Mucosa of stomach (tissue), 1 donor: Measurements from ENCODE around the gene SLC6A6.

Experiments used
- H3K27me3 ChIP-seq: one replicate; pipeline ENCODE4 v1.7.0; 2013; ENCODE audit warnings: mild to moderate bottlenecking, low read length; ENCODE audit not compliant: control insufficient read depth, insufficient read depth
- H3K36me3 ChIP-seq: one replicate; pipeline ENCODE4 v1.7.0; 2013; ENCODE audit warnings: low read length; ENCODE audit not compliant: control insufficient read depth, insufficient read depth
- H3K4me1 ChIP-seq: one replicate; pipeline ENCODE4 v1.7.0; 2013; ENCODE audit warnings: mild to moderate bottlenecking, low read length; ENCODE audit not compliant: control insufficient read depth, insufficient read depth
- H3K4me3 ChIP-seq: one replicate; pipeline ENCODE4 v1.7.0; 2013; ENCODE audit warnings: low read length
- H3K9ac ChIP-seq: one replicate; pipeline ENCODE4 v1.7.0; 2013; ENCODE audit warnings: mild to moderate bottlenecking, low read length, moderate library complexity
- H3K9me3 ChIP-seq: one replicate; pipeline ENCODE4 v1.7.0; 2013; ENCODE audit warnings: mild to moderate bottlenecking, low read length, moderate library complexity; ENCODE audit not compliant: control insufficient read depth
- donor health status: Pancreatic carcinoma.

SLC6A6 gene

DNA sequence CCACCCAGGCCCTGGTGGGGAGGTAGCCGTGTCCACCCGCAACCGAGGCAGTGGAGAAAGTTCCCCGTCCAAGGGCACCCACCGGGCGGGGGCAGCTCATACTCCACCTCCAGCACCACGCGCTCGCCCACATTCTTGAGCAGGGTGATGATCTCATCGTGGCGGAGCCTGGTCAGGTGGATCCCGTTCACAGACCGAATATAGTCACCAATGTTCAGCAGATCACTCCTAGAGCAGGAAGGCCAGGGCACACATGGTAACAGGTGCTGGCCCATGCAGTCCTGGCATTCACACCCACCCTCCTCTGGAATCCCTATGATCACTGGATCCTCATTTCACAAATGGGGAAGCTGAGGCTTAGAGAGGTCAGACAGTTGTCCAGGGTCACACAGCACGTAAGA is 121.9 kb downstream of the SLC6A6 start:
- H3K4me3 ChIP-seq: no peak overlapping the region
- H3K4me1 ChIP-seq: peaks cover 8% of the 10 kb centered on the region
- H3K36me3 ChIP-seq: no peaks in the 10 kb centered on the region
- no peak overlapping the region for H3K9ac ChIP-seq
- H3K27me3 ChIP-seq: no peaks in the 10 kb centered on the region
- H3K9me3 ChIP-seq: no peaks in the 10 kb centered on the region

DNA sequence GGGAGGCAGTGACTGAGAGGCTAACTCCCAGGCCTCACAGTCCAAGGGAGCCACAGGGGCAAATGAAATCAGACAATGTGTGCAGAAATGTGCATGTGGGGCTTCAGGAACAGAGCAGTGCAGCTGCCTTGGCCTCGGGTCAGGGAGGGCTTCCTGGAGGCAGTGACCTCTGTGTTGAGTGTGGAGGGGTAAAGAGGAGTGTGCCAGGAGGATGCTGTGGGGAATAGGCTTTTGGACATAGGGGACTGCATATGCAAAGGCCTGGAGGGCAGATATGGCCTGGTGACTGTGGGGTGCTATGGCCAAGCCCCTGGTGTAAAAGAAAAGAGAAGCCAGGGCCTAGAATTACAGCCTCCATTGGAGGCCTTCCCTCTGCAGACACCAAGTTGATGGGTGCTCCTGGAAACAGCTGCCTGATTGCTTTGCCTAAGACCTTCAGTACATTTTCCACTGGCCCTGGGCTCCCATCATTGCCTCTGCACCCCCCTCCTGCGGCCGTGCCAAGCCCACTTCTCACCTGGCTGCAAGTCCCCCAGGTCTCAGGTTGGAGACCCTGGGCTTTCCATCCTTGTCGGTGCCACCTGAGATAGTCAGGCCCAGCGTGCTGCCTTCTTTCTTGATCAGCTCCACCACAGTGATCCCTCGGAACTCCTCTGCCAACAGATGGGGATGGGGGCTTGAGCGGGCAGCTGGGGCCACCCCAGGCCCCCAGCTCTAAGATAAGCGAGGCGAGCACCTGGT is 122.7 kb downstream of the SLC6A6 start:
- no peak overlapping the region for H3K4me3 ChIP-seq
- H3K36me3 ChIP-seq: no peaks in the 10 kb centered on the region
- no peak overlapping the region for H3K9ac ChIP-seq
- no peaks in the 10 kb centered on the region for H3K27me3 ChIP-seq
- peaks cover 8% of the 10 kb centered on the region for H3K4me1 ChIP-seq
- no peaks in the 10 kb centered on the region for H3K9me3 ChIP-seq

DNA sequence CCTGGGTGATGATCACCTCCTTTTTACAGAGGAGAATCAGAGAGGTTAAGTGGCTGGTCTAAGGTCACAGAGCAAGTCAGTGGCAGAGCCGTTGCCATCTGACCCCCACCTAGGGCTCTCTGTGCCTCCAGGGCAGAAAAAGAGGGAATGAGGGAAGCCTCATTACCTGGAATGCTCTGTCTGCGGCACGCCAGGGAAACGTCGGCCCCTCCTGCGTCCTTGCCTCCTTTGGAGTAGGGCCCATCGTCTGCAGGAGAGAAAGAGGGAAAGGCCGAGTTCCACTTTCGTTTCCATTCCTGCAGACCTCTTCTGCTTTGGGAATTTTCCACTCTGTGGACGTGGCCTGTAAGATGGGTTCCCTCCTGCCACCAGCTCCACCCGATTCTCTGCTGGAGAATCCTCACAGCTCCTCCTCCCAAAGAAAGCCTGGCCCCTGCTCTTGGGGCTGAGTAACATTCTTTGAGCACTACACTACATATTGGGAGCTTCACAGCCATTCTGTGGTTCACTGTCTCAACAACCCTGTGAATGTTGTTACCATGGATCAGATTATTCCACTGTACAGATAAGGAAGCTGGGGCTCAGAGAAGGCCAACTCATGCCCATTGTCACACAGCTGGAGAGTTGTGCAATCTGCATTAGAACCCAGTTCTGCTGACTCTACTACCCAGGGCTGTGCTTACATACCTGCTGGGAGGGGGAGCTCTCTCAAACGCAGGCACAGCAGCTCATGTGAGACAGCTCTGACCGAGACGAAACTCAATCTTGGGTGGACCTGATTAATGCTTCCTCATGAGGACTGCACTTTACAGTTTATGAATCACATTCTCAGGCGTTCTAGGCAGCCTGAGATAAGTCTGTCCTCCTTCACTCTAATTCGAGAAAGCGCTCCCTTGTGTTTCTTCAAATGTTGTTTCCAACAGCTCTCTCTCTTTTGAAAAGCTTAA is 123.6 kb downstream of the SLC6A6 start:
- H3K27me3 ChIP-seq: no peaks in the 10 kb centered on the region
- peaks cover 8% of the 10 kb centered on the region for H3K4me1 ChIP-seq
- H3K4me3 ChIP-seq: no peak overlapping the region
- no peaks in the 10 kb centered on the region for H3K9me3 ChIP-seq
- no peak overlapping the region for H3K9ac ChIP-seq
- no peaks in the 10 kb centered on the region for H3K36me3 ChIP-seq

GRCh38 chr3:14528081-14528480 is 125.7 kb downstream of the SLC6A6 start:
- Histone ChIP-seq H3K9me3 (no peaks in the 10 kb centered on the region), H3K4me3 (no peak overlapping the region), H3K4me1 (peaks cover 27% of the 10 kb centered on the region), H3K9ac (no peak overlapping the region), H3K27me3 (no peaks in the 10 kb centered on the region), H3K36me3 (no peaks in the 10 kb centered on the region)

DNA sequence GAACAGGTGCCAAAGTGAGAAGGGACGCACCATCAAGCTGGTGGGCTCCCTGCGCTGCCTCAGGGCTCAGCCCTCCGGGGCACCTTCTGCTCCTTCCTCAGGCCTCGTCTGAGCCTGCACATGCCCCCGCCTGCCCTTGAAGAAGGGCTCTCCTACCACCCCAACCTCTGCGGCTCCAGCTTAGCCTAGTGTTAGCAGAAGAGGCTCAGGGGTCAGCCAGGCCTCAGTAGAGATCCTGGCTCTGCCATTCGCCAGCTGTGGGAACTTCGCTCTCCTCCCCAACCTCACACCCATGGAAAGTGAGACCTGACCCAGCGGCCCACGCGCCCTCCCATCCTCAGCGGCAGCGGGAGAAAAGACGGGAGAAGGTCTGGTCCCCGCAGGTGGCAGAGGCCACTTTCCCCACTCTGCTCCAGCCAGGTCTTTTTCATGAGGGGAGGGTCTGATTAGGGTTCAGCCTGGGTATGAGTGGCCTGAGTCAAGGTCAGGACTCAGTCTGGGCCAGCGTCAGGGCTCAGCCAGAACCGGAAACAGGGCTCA is 129.5 kb downstream of the SLC6A6 start:
- Histone ChIP-seq H3K9ac (peak overlapping the region; percentile 25), H3K36me3 (no peaks in the 10 kb centered on the region)

GRCh38 chr3:14532691-14533456 is 130.5 kb downstream of the SLC6A6 start:
- Histone ChIP-seq H3K9ac (peak overlapping the region; percentile 31), H3K4me1 (peaks cover 44% of the 10 kb centered on the region), H3K27me3 (no peaks in the 10 kb centered on the region), H3K36me3 (no peaks in the 10 kb centered on the region), H3K9me3 (no peaks in the 10 kb centered on the region), H3K4me3 (no peak overlapping the region)

More for the DNA sequence above, 129.5 kb downstream of the SLC6A6 start:
- Histone ChIP-seq H3K27me3 (no peaks in the 10 kb centered on the region), H3K4me3 (no peak overlapping the region), H3K9me3 (no peaks in the 10 kb centered on the region), H3K4me1 (peaks cover 43% of the 10 kb centered on the region)

GRCh38 chr3:14533457-14533958 is 131.1 kb downstream of the SLC6A6 start:
- Histone ChIP-seq H3K9ac (peak overlapping the region; percentile 31), H3K9me3 (no peaks in the 10 kb centered on the region), H3K36me3 (no peaks in the 10 kb centered on the region), H3K4me1 (peaks cover 50% of the 10 kb centered on the region), H3K27me3 (no peaks in the 10 kb centered on the region), H3K4me3 (no peak overlapping the region)

- H3K9me3 ChIP-seq: no peaks in the 10 kb centered on the region
- H3K4me1 ChIP-seq: peaks cover 54% of the 10 kb centered on the region
- H3K27me3 ChIP-seq: no peaks in the 10 kb centered on the region
- H3K4me3 ChIP-seq: no peak overlapping the region
- H3K9ac ChIP-seq: no peak overlapping the region
- no peaks in the 10 kb centered on the region for H3K36me3 ChIP-seq
Observed at GRCh38 chr3:14534516-14535191, 132.2 kb downstream of the SLC6A6 start.

GRCh38 chr3:14535616-14536015 is 133.2 kb downstream of the SLC6A6 start:
- Histone ChIP-seq H3K9ac (no peak overlapping the region), H3K27me3 (no peaks in the 10 kb centered on the region), H3K36me3 (no peaks in the 10 kb centered on the region), H3K4me3 (no peak overlapping the region), H3K9me3 (no peaks in the 10 kb centered on the region), H3K4me1 (peaks cover 54% of the 10 kb centered on the region)

GRCh38 chr3:14536055-14536815 is 133.8 kb downstream of the SLC6A6 start:
- peaks cover 53% of the 10 kb centered on the region for H3K4me1 ChIP-seq
- no peaks in the 10 kb centered on the region for H3K36me3 ChIP-seq
- no peak overlapping the region for H3K4me3 ChIP-seq
- H3K27me3 ChIP-seq: no peaks in the 10 kb centered on the region
- no peaks in the 10 kb centered on the region for H3K9me3 ChIP-seq
- no peak overlapping the region for H3K9ac ChIP-seq
